Measurements from ENCODE around the gene HERPUD2. TPM values are rescaled to one million over a fixed set of nuclear protein-coding genes. Genes with fewer than 3 reads are reported as not detected.

HERPUD2 gene
- total and polyA plus RNA-seq, 2 donors (not counting 1 experiment from before 2014, with no cell fraction given): 58.8 to 62.2 TPM

GRCh38 chr7:35701287-35701900, 6.5 kb upstream of the HERPUD2 start:
- H3K4me3 ChIP-seq (ENCODE audit: control extremely low read depth in 1 of 5, extremely low read depth in 1 of 5, insufficient read depth in 1 of 5, low read depth in 2 of 5, low read length in 4 of 5): no peak overlapping the region
- WGBS (ENCODE audit: insufficient coverage): 100% methylated on average over 1 of the region's 1 CpG
- TF ChIP-seq, protein P1, sequence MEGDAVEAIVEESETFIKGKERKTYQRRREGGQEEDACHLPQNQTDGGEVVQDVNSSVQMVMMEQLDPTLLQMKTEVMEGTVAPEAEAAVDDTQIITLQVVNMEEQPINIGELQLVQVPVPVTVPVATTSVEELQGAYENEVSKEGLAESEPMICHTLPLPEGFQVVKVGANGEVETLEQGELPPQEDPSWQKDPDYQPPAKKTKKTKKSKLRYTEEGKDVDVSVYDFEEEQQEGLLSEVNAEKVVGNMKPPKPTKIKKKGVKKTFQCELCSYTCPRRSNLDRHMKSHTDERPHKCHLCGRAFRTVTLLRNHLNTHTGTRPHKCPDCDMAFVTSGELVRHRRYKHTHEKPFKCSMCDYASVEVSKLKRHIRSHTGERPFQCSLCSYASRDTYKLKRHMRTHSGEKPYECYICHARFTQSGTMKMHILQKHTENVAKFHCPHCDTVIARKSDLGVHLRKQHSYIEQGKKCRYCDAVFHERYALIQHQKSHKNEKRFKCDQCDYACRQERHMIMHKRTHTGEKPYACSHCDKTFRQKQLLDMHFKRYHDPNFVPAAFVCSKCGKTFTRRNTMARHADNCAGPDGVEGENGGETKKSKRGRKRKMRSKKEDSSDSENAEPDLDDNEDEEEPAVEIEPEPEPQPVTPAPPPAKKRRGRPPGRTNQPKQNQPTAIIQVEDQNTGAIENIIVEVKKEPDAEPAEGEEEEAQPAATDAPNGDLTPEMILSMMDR (IDR thresholded peaks at IDR 0.05): no peak
- TF ChIP-seq EZH2 (IDR thresholded peaks at IDR 0.05; ENCODE audit: borderline replicate concordance, insufficient read depth, low read depth, low read length, poor library complexity, severe bottlenecking): no peak
- H3K9me3 Mint-ChIP-seq (ENCODE audit: insufficient read depth): no peaks in the 10 kb centered on the region
- H4K20me1 ChIP-seq (ENCODE audit: control insufficient read depth, insufficient read depth, low read length, poor library complexity, severe bottlenecking): no peaks in the 10 kb centered on the region
- intact Hi-C loops (cut with micrococcal nuclease): loop anchor here (10.0 kb wide), 1 partner anchor 273 kb away; no protein-coding TSS in a partner anchor
- H3K27me3 ChIP-seq (replicated peaks in 1 of 4; ENCODE audit: control extremely low read depth in 1 of 4, control insufficient read depth in 3 of 4, insufficient read depth in 4 of 4, low read length in 3 of 4): no peaks in the 10 kb centered on the region
- H3K4me1 ChIP-seq (ENCODE audit: control insufficient read depth in 2 of 2, insufficient read depth in 2 of 2, low read length in 2 of 2): no peaks in the 10 kb centered on the region
- H3K36me3 ChIP-seq (replicated peaks in 1 of 2; ENCODE audit: control extremely low read depth in 1 of 2, control insufficient read depth in 1 of 2, extremely low read depth in 1 of 2, insufficient read depth in 2 of 2, low read length in 1 of 2): no peaks in the 10 kb centered on the region
- POLR2A ChIA-PET: no interaction called here
- H2AFZ ChIP-seq (ENCODE audit: insufficient read depth, low read depth, low read length, poor library complexity, severe bottlenecking): no peak overlapping the region
- CTCF ChIA-PET: interaction anchor here (0.6 to 1.3 kb wide), 3 partner anchors 9 to 16 kb away, joined by 3 to 4 read pairs (median 3); no protein-coding TSS in a partner anchor
- no peaks in the 10 kb centered on the region for H3K79me2 ChIP-seq (ENCODE audit: control insufficient read depth, insufficient read depth, low read length)
- H3K4me1 Mint-ChIP-seq: peaks cover 4% of the 10 kb centered on the region
- no peak overlapping the region for H3K27ac ChIP-seq (ENCODE audit: low read length in 2 of 2)
- ATAC-seq (ENCODE audit: low read depth) (no peak), DNase-seq (no peak)
- no peaks in the 10 kb centered on the region for H3K9me3 ChIP-seq (ENCODE audit: control extremely low read depth in 1 of 3, control insufficient read depth in 2 of 3, insufficient read depth in 1 of 3, low read length in 2 of 3)
- H3K27ac Mint-ChIP-seq: no peak overlapping the region
- H3K4me2 ChIP-seq (replicated peaks; ENCODE audit: low read depth, low read length, poor library complexity, severe bottlenecking): no peak overlapping the region
- H3K9ac ChIP-seq (ENCODE audit: low read length): no peak overlapping the region
- H3K27me3 Mint-ChIP-seq: no peaks in the 10 kb centered on the region
- H3K4me3 Mint-ChIP-seq: no peak overlapping the region

GRCh38 chr7:35700865-35701264, 5.9 kb upstream of the HERPUD2 start:
- Histone ChIP-seq H2AFZ (ENCODE audit: insufficient read depth, low read depth, low read length, poor library complexity, severe bottlenecking) (no peak overlapping the region), H3K4me3 (ENCODE audit: control extremely low read depth in 1 of 5, extremely low read depth in 1 of 5, insufficient read depth in 1 of 5, low read depth in 2 of 5, low read length in 4 of 5) (no peak overlapping the region), H3K4me2 (replicated peaks; ENCODE audit: low read depth, low read length, poor library complexity, severe bottlenecking) (no peak overlapping the region), H3K27ac (ENCODE audit: low read length in 2 of 2) (no peak overlapping the region), H3K9ac (ENCODE audit: low read length) (no peak overlapping the region), H3K9me3 (ENCODE audit: control extremely low read depth in 1 of 3, control insufficient read depth in 2 of 3, insufficient read depth in 1 of 3, low read length in 2 of 3) (no peaks in the 10 kb centered on the region), H3K27me3 (replicated peaks in 1 of 4; ENCODE audit: control extremely low read depth in 1 of 4, control insufficient read depth in 3 of 4, insufficient read depth in 4 of 4, low read length in 3 of 4) (no peaks in the 10 kb centered on the region), H3K36me3 (replicated peaks in 1 of 2; ENCODE audit: control extremely low read depth in 1 of 2, control insufficient read depth in 1 of 2, extremely low read depth in 1 of 2, insufficient read depth in 2 of 2, low read length in 1 of 2) (no peaks in the 10 kb centered on the region), H3K4me1 (ENCODE audit: control insufficient read depth in 2 of 2, insufficient read depth in 2 of 2, low read length in 2 of 2) (peaks cover 3 to 4% of the 10 kb centered on the region in 2 donors), H3K79me2 (ENCODE audit: control insufficient read depth, insufficient read depth, low read length) (peaks cover 5% of the 10 kb centered on the region), H4K20me1 (ENCODE audit: control insufficient read depth, insufficient read depth, low read length, poor library complexity, severe bottlenecking) (no peaks in the 10 kb centered on the region)
- no peaks in the 10 kb centered on the region for H3K27me3 Mint-ChIP-seq
- no CpG with 5 or more reads among the region's 2 CpGs for WGBS (ENCODE audit: insufficient coverage)
- H3K4me3 Mint-ChIP-seq: no peak overlapping the region
- peaks cover 6% of the 10 kb centered on the region for H3K4me1 Mint-ChIP-seq
- H3K27ac Mint-ChIP-seq: no peak overlapping the region
- no peaks in the 10 kb centered on the region for H3K9me3 Mint-ChIP-seq (ENCODE audit: insufficient read depth)
- ChIA-PET CTCF (interaction anchor here (0.6 to 1.4 kb wide), 4 partner anchors 9 to 619 kb away, joined by 3 to 4 read pairs (median 3); no protein-coding TSS in a partner anchor), POLR2A (interaction anchor here (0.7 kb wide), 1 partner anchor 29 kb away, joined by 4 read pairs; no protein-coding TSS in a partner anchor)
- ATAC-seq (ENCODE audit: low read depth) (no peak), DNase-seq (no peak)
- intact Hi-C loops (cut with micrococcal nuclease): loop anchor here (10.0 kb wide), 1 partner anchor 274 kb away; no protein-coding TSS in a partner anchor
- TF ChIP-seq, protein P1 (IDR thresholded peaks at IDR 0.05): no peak
- no peak for TF ChIP-seq EZH2 (IDR thresholded peaks at IDR 0.05; ENCODE audit: borderline replicate concordance, insufficient read depth, low read depth, low read length, poor library complexity, severe bottlenecking)
